ENCODE results near the gene MRPL20.

- TF ChIP-seq, protein P1, sequence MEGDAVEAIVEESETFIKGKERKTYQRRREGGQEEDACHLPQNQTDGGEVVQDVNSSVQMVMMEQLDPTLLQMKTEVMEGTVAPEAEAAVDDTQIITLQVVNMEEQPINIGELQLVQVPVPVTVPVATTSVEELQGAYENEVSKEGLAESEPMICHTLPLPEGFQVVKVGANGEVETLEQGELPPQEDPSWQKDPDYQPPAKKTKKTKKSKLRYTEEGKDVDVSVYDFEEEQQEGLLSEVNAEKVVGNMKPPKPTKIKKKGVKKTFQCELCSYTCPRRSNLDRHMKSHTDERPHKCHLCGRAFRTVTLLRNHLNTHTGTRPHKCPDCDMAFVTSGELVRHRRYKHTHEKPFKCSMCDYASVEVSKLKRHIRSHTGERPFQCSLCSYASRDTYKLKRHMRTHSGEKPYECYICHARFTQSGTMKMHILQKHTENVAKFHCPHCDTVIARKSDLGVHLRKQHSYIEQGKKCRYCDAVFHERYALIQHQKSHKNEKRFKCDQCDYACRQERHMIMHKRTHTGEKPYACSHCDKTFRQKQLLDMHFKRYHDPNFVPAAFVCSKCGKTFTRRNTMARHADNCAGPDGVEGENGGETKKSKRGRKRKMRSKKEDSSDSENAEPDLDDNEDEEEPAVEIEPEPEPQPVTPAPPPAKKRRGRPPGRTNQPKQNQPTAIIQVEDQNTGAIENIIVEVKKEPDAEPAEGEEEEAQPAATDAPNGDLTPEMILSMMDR (conservative IDR thresholded peaks at IDR 0.05), result no peak
- no peak for TF ChIP-seq EZH2 (IDR thresholded peaks at IDR 0.05; ENCODE audit: low read depth)
Measured at GRCh38 chr1:1357871-1358432, 49.1 kb downstream of the MRPL20 start.

Data from PC-9 (cell line).